Measurements from ENCODE around the gene PPIL1. TPM values are rescaled to one million over a fixed set of nuclear protein-coding genes. Genes with fewer than 3 reads are reported as not detected.
"Not testable (repeated sequence)": the region's sequence is repeated elsewhere in the genome, so short reads cannot be mapped to it uniquely, and the experiment has no call there.

Gene PPIL1
- total and polyA plus RNA-seq, 4 donors = 15.8 to 23.9 (median 20.3) TPM

GRCh38 chr6:36813047-36813446 is 61.6 kb downstream of the PPIL1 start:
- not testable (repeated sequence) for H3K9ac ChIP-seq (ENCODE audit: low read depth in 1 of 2, low read length in 2 of 2); DNase-seq (ENCODE audit: low spot score); H3K4me1 ChIP-seq (ENCODE audit: control insufficient read depth in 4 of 4, insufficient read depth in 4 of 4, low read length in 3 of 4); H3K36me3 ChIP-seq (ENCODE audit: control insufficient read depth in 4 of 4, insufficient read depth in 3 of 4, low read depth in 1 of 4, low read length in 3 of 4); H3K9me3 ChIP-seq (ENCODE audit: control insufficient read depth in 4 of 4, low read length in 3 of 4); H3K27me3 ChIP-seq (ENCODE audit: control insufficient read depth in 4 of 4, insufficient read depth in 4 of 4, low read length in 3 of 4); H3K4me3 ChIP-seq (ENCODE audit: low read depth in 1 of 3, low read length in 3 of 3); H3K27ac ChIP-seq (ENCODE audit: low read depth in 1 of 2, low read length in 2 of 2)
- WGBS = 96% methylated on average over 3 of the region's 3 CpGs

GRCh38 chr6:36809941-36810803 is 64.4 kb downstream of the PPIL1 start:
- Histone ChIP-seq H3K4me3 (ENCODE audit: low read depth in 1 of 3, low read length in 3 of 3) (no peak overlapping the region), H3K4me1 (ENCODE audit: control insufficient read depth in 4 of 4, insufficient read depth in 4 of 4, low read length in 3 of 4) (no peaks in the 10 kb centered on the region), H3K9ac (ENCODE audit: low read depth in 1 of 2, low read length in 2 of 2) (no peak overlapping the region), H3K36me3 (ENCODE audit: control insufficient read depth in 4 of 4, insufficient read depth in 3 of 4, low read depth in 1 of 4, low read length in 3 of 4) (no peaks in the 10 kb centered on the region), H3K9me3 (ENCODE audit: control insufficient read depth in 4 of 4, low read length in 3 of 4) (no peaks in the 10 kb centered on the region), H3K27ac (ENCODE audit: low read depth in 1 of 2, low read length in 2 of 2) (no peak overlapping the region), H3K27me3 (ENCODE audit: control insufficient read depth in 4 of 4, insufficient read depth in 4 of 4, low read length in 3 of 4) (no peaks in the 10 kb centered on the region)
- WGBS = 92% methylated on average over 16 of the region's 16 CpGs
- no peak for TF ChIP-seq TAF1 (conservative IDR thresholded peaks at IDR 0.05)
- no peak for TF ChIP-seq EGR1 (IDR thresholded peaks at IDR 0.05; ENCODE audit: low read depth in 2 of 2)
- TF ChIP-seq GABPA (IDR thresholded peaks at IDR 0.05 in 1 of 2, conservative IDR thresholded peaks at IDR 0.05 in 1 of 2) = no peak
- no peak for TF ChIP-seq MAX (IDR thresholded peaks at IDR 0.05)
- no peak for TF ChIP-seq ATF3 (IDR thresholded peaks at IDR 0.05)
- no peak for TF ChIP-seq YY1 (IDR thresholded peaks at IDR 0.05)
- no peak for TF ChIP-seq NR2F2 (IDR thresholded peaks at IDR 0.05)
- no peak for TF ChIP-seq JUND (IDR thresholded peaks at IDR 0.05)
- TF ChIP-seq FOXA2 (IDR thresholded peaks at IDR 0.05) = no peak
- no peak for TF ChIP-seq HNF4G (IDR thresholded peaks at IDR 0.05)
- no peak for TF ChIP-seq ZBTB33 (IDR thresholded peaks at IDR 0.05)
- DNase-seq (ENCODE audit: low spot score) = no peak

GRCh38 chr6:36809156-36809555 is 65.4 kb downstream of the PPIL1 start:
- DNase-seq (ENCODE audit: low spot score) = no peak
- Histone ChIP-seq H3K27ac (ENCODE audit: low read depth in 1 of 2, low read length in 2 of 2) (no peak overlapping the region), H3K9me3 (ENCODE audit: control insufficient read depth in 4 of 4, low read length in 3 of 4) (no peaks in the 10 kb centered on the region), H3K4me3 (ENCODE audit: low read depth in 1 of 3, low read length in 3 of 3) (no peak overlapping the region), H3K9ac (ENCODE audit: low read depth in 1 of 2, low read length in 2 of 2) (no peak overlapping the region), H3K36me3 (ENCODE audit: control insufficient read depth in 4 of 4, insufficient read depth in 3 of 4, low read depth in 1 of 4, low read length in 3 of 4) (no peaks in the 10 kb centered on the region), H3K4me1 (ENCODE audit: control insufficient read depth in 4 of 4, insufficient read depth in 4 of 4, low read length in 3 of 4) (no peaks in the 10 kb centered on the region), H3K27me3 (ENCODE audit: control insufficient read depth in 4 of 4, insufficient read depth in 4 of 4, low read length in 3 of 4) (no peaks in the 10 kb centered on the region)
- 88% methylated on average over 6 of the region's 6 CpGs for WGBS
- TF ChIP-seq JUND (IDR thresholded peaks at IDR 0.05) = no peak
- TF ChIP-seq REST (IDR thresholded peaks at IDR 0.05) = no peak
- TF ChIP-seq MAX (IDR thresholded peaks at IDR 0.05) = no peak
- no peak for TF ChIP-seq RAD21 (IDR thresholded peaks at IDR 0.05)
- no peak for TF ChIP-seq CTCF (IDR thresholded peaks at IDR 0.05; ENCODE audit: low read depth, low read length, missing input control)
- TF ChIP-seq NR2F2 (IDR thresholded peaks at IDR 0.05) = no peak
- no peak for TF ChIP-seq ZBTB33 (IDR thresholded peaks at IDR 0.05)
- no peak for TF ChIP-seq HNF4A (conservative IDR thresholded peaks at IDR 0.05)
- no peak for TF ChIP-seq FOXA2 (IDR thresholded peaks at IDR 0.05)
- no peak for TF ChIP-seq EGR1 (IDR thresholded peaks at IDR 0.05; ENCODE audit: low read depth in 2 of 2)
- TF ChIP-seq FOXA1 (IDR thresholded peaks at IDR 0.05) = no peak
- no peak for TF ChIP-seq TAF1 (conservative IDR thresholded peaks at IDR 0.05)
- TF ChIP-seq HNF4G (IDR thresholded peaks at IDR 0.05) = no peak
- no peak for TF ChIP-seq YY1 (IDR thresholded peaks at IDR 0.05)

All from liver (tissue), 9 donors.